K562 (cell line): ENCODE data around the gene PIK3C2B. TPM values are rescaled to one million over a fixed set of nuclear protein-coding genes. Genes with fewer than 3 reads are reported as not detected.

Experiments used
- ATF3 ChIP-seq, 2 experiments: fragments of 450-650 bp in 1 of 2; sonication (generic) in 1 of 2; formaldehyde crosslinking in 1 of 2; IDR thresholded peaks in 1 of 2; conservative IDR thresholded peaks in 1 of 2; 2 replicates each; pipeline versions ENCODE4 v1.6.1 to v1.8.1; 2016 to 2023; ENCODE audit warnings: mild to moderate bottlenecking in 2 of 2, moderate library complexity in 2 of 2, inconsistent platforms in 1 of 2, missing genetic modification reagents in 1 of 2
- BHLHE40 ChIP-seq: IDR thresholded peaks from 2 replicates; pipeline ENCODE4 v1.6.1; 2011; ENCODE audit warnings: low read length, improper control_type of control experiment
- CHCHD3 ChIP-seq: fragments of 250-450 bp; sonication (Bioruptor Pico); IDR thresholded peaks from 2 replicates; pipeline ENCODE4 v2.1.2; 2022; ENCODE audit warnings: mild to moderate bottlenecking
- CREB5 ChIP-seq: fragments of 250-450 bp; sonication (Bioruptor Pico); IDR thresholded peaks from 2 replicates; pipeline ENCODE4 v1.5.0; 2020; ENCODE audit warnings: mild to moderate bottlenecking
- FOXK2 ChIP-seq, 2 experiments: fragments of 450-650 bp; IDR thresholded peaks in 1 of 2; conservative IDR thresholded peaks in 1 of 2; 2 replicates each; pipeline ENCODE4 v1.6.1; 2016; ENCODE audit warnings: low read depth in 2 of 2, mild to moderate bottlenecking in 1 of 2
- PRPF4 ChIP-seq: fragments of 200-400 bp; formaldehyde crosslinking; IDR thresholded peaks from one replicate; pipeline ENCODE4 v1.6.1; 2017; ENCODE audit warnings: low read length, low read depth, mild to moderate bottlenecking; ENCODE audit not compliant: insufficient read depth, poor library complexity, severe bottlenecking
- RBBP5 ChIP-seq: fragments of 200-600 bp; sonication (generic); IDR thresholded peaks from 2 replicates; pipeline ENCODE4 v1.6.1; 2012; ENCODE audit warnings: borderline replicate concordance, mild to moderate bottlenecking, low read length, control low read depth, inconsistent platforms; ENCODE audit not compliant: insufficient read depth, poor library complexity, severe bottlenecking
- RERE ChIP-seq: sonication (generic); formaldehyde crosslinking; IDR thresholded peaks from 2 replicates; pipeline ENCODE4 v1.8.0; 2023; ENCODE audit warnings: missing genetic modification reagents, mild to moderate bottlenecking, borderline replicate concordance
- SIN3A ChIP-seq, 2 experiments: fragments of 150-350 bp in 1 of 2; IDR thresholded peaks; 2 replicates each; pipeline ENCODE4 v1.6.1; 2011 to 2016; ENCODE audit warnings: borderline replicate concordance in 2 of 2, low read depth in 2 of 2, low read length in 2 of 2, mild to moderate bottlenecking in 2 of 2, moderate library complexity in 2 of 2; ENCODE audit not compliant: control insufficient read depth in 1 of 2
- TBP ChIP-seq: optimal IDR thresholded peaks from 2 replicates; pipeline ENCODE3; 2011; ENCODE audit warnings: low read depth, low read length, improper control_type of control experiment
- THAP7 ChIP-seq: fragments of 250-450 bp; sonication (Bioruptor Pico); IDR thresholded peaks from 2 replicates; pipeline ENCODE4 v1.5.0; 2021
- THRB ChIP-seq: fragments of 450-650 bp; formaldehyde crosslinking; conservative IDR thresholded peaks from 2 replicates; pipeline ENCODE4 v1.4.0; 2022; ENCODE audit warnings: mild to moderate bottlenecking, missing genetic modification characterization
- VEZF1 ChIP-seq: fragments of 200-800 bp; sonication (Bioruptor generic); IDR thresholded peaks from 2 replicates; pipeline ENCODE4 v1.6.1; 2017; ENCODE audit warnings: missing genetic modification characterization, missing compliant biosample characterization
- ZNF431 ChIP-seq: sonication (generic); formaldehyde crosslinking; IDR thresholded peaks from 2 replicates; pipeline ENCODE4 v1.8.0; 2022; ENCODE audit warnings: mild to moderate bottlenecking, missing genetic modification reagents
- polyA plus RNA-seq, 8 experiments: library from polyadenylated mRNA; depleted of rRNA in 4 of 8; stranded (reverse) in 5 of 8; unstranded in 3 of 8; fragments of >200 nt; fragmentation: Nextera tagmentation in 2 of 8; fragmentation: Illumina TruSeq in 1 of 8; extraction: Ambion mirVana in 2 of 8; extraction: Trizol in 1 of 8; gene quantifications; 2 replicates each; pipeline versions ENCODE4 v1.2.1 to v1.2.3, GENCODE V29; 2011 to 2014; ENCODE audit warnings: inconsistent platforms in 1 of 8, missing spikeins in 1 of 8
- total RNA-seq, 7 experiments: library from RNA; depleted of rRNA in 6 of 7; stranded (reverse); fragments of >200 nt in 6 of 7; fragmentation: Illumina TruSeq in 2 of 7; extraction: Trizol in 2 of 7; gene quantifications; 2 replicates each; pipeline versions ENCODE4 v1.2.1 to v1.2.3, GENCODE V29; 2011 to 2021; ENCODE audit warnings: low replicate concordance in 1 of 7

The PIK3C2B gene
- total and polyA plus RNA-seq, 9 of the 15 experiments (the other 6 are each of a cell fraction or from before 2014, with no cell fraction given): 0.10 to 2.9 (median 0.72) TPM

- TF ChIP-seq VEZF1 (CRISPR knock-in tag) (no peak; the same call in 1 of the 2 replicates), ZNF431 (0 out of 2 replicates have a peak, but pooled peaks have one; percentile 49), PRPF4 (no peak), RERE (CRISPR knock-in tag) (no peak), CHCHD3 (0 out of 2 replicates have a peak, but pooled peaks have one; percentile 4), THAP7 (CRISPR knock-in tag) (no peak), ATF3 (IDR thresholded peaks at IDR 0.05) (peak; percentile 100), ATF3 (CRISPR knock-in tag; conservative IDR thresholded peaks at IDR 0.05) (peak; percentile 100), SIN3A (IDR thresholded peaks at IDR 0.05; ENCODE audit: borderline replicate concordance in 2 of 2, control insufficient read depth in 1 of 2, low read depth in 2 of 2, low read length in 2 of 2) (no peak), CREB5 (CRISPR knock-in tag) (peak; percentile 22; the same call in 1 of the 2 replicates), TBP (peak; percentile 100), FOXK2 (conservative IDR thresholded peaks at IDR 0.05 in 1 of 2, IDR thresholded peaks at IDR 0.05 in 1 of 2; ENCODE audit: low read depth in 2 of 2) (peak in 1 of 2 experiments; percentile 86; a peak in 1 of 4 replicates), BHLHE40 (peak; percentile 50; the same call in 1 of the 2 replicates), RBBP5 (no peak), THRB (CRISPR knock-in tag) (no peak)
Measured at GRCh38 chr1:204506969-204507316, 12.3 kb upstream of the PIK3C2B start (continued).
